HG02763 (cell line): ENCODE measurements around the gene ZNF474.

Experiments
- ATAC-seq: cut with Tn5 transposase; IDR thresholded peaks from one replicate; pipeline ENCODE4 v1.9.1; 2021; ENCODE audit warnings: mild to moderate bottlenecking, moderate library complexity; ENCODE audit not compliant: unreplicated experiment

The ZNF474 gene

DNA sequence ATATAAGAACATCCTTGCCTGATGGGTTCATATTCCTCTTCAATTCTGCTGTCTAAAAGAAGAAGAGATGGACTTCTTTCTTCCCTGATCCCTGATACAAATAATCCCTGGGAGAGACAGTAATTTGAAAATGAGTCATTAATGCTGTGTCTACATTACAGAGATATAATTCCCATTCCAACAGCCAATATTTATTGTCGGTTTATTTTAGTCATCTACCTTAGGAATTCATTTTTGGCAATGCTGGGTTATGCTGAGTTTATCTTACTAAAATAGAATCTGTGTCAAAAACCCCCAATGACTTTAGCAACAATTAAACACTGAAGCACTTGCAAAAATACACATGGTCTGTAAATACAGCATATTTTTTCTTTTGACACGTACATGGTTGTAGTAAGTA lies 23.9 kb downstream of the ZNF474 start:
- ATAC-seq: no peak

- ATAC-seq: no peak
Observed at GRCh38 chr5:122153774-122154173, 24.4 kb downstream of the ZNF474 start.

DNA sequence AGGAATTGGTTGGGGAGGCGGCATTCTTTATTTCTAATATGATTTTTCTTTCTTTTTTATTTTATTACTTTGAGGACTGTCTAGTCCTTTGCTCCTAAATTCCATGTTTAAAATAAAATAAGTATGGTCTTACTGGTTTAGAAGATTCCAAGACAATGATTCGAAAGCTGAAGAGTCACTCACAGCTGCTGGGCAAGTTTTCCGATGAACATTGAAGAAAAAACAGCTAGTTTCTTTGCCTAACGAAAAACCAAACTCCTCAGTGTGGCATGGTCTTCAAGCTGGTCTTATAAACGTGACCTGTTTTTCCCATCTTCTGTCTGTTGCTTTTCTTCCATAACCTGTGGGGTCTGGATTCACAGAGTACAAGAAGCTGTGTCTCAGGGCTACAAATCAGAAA lies 25.1 kb downstream of the ZNF474 start:
- no peak for ATAC-seq

GRCh38 chr5:122154910-122155309 lies 25.6 kb downstream of the ZNF474 start:
- ATAC-seq: no peak

GRCh38 chr5:122155546-122155945 lies 26.2 kb downstream of the ZNF474 start:
- no peak for ATAC-seq

GRCh38 chr5:122156724-122157325 lies 27.5 kb downstream of the ZNF474 start:
- ATAC-seq: no peak

DNA sequence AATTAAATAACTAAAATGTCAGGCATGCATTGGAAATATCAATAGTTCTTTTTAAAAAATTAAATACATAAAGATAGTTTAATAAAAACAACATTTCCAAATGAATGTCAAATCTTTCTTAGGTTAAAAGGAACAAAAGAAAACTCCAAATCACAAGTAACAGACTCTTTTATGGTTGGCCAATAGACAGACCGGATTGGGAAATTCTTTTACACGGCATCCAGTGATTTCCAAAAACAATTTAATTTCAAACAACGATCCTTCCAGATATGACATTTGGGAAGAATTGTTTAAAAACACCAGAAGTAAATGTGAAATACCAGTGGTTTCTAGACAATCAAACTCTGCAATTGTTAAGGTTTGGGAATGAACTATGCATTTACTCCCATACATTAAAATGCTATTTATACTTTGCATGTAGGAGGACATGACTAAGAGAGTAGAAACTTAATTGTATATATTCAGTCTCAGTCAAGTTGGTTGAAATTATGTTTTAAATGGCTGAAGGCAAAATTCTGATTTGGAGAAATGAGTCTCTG lies 32.8 kb downstream of the ZNF474 start:
- no peak for ATAC-seq

GRCh38 chr5:122163121-122164069 lies 34.0 kb downstream of the ZNF474 start:
- no peak for ATAC-seq

- ATAC-seq: no peak
Observed at GRCh38 chr5:122164070-122164435, 34.7 kb downstream of the ZNF474 start.

DNA sequence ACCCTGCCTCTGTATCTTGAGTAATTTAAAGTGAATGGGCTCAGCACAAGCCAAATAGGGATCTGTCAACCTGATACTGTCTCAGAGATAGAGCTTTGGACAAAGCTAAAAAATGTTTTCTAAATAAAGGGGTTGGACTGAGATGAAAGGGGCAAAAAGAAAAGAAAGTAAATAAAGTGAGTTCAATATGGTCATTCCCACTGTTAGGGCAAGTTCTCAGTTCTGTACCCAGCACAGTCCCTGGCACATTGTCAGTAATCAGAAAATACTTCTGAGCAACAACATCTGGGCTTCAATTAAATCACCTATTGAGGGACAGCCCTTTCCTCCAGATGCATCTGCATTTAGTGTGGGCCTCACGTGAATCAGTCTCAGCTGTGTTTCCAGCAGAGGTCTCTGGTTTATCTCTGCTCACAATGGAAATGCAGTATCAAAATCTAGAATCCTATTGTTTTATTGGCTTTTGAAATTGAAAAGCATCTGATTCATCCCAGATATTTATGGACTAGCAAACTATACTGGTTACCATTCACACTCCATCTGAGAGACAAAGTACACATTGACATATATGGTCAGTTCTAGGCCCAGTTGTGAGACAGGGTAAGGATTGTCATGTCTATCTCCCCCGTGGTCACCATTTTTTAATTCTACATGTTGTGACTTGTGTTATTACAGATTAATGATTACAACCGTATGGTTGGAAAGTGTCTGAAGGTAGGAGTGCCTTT lies 35.6 kb downstream of the ZNF474 start:
- ATAC-seq: no peak

GRCh38 chr5:122165559-122166078 lies 36.3 kb downstream of the ZNF474 start:
- no peak for ATAC-seq

DNA sequence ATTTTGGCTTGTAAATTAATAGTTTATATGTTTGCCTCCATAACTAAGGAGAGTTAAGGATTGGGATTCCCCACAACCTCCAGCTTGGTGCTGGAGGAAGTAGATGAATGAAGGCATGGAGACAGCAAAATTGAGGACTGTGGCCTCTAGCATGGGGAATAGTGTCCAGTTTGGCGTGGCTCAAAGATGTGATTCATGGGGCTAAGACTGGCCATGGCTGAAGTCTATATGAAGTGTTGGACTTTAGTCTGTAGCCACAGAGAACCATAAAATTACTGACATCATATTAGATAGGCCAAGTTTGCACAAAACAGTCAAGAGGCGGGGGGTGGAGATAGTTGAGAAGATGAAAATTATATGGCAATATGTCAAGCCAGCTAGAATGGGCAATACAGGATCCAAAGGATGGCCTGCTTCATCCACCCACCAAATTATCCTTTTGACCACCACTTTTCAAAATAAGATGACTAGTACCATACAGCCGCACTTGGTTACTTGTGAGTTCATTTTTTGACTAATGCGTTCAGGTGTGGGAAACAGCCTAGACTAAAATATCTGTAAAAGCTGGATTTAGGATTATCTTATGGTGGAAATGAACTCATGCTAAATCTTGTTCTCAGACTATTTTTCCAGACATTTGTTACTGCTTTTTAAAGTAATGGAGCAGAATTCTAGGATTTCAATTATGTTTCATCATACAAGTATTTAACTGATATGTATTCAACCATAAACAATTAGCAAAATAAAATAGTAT lies 40.2 kb downstream of the ZNF474 start:
- no peak for ATAC-seq

GRCh38 chr5:122170620-122171019 lies 41.3 kb downstream of the ZNF474 start:
- ATAC-seq: no peak

GRCh38 chr5:122172207-122172606 lies 42.9 kb downstream of the ZNF474 start:
- ATAC-seq: no peak

GRCh38 chr5:122173474-122174415 lies 44.4 kb downstream of the ZNF474 start:
- ATAC-seq: no peak

GRCh38 chr5:122175091-122175490 lies 45.7 kb downstream of the ZNF474 start:
- ATAC-seq: no peak

- no peak for ATAC-seq
Observed at GRCh38 chr5:122175852-122176251, 46.5 kb downstream of the ZNF474 start.

GRCh38 chr5:122177161-122177560 lies 47.8 kb downstream of the ZNF474 start:
- no peak for ATAC-seq

GRCh38 chr5:122179701-122180100 lies 50.4 kb downstream of the ZNF474 start:
- no peak for ATAC-seq
